ENCODE results near the gene CLEC9A.

The CLEC9A gene

GRCh38 chr12:10067942-10068341, 37.5 kb downstream of the CLEC9A start:
- no peak for DNase-seq

- no peak for DNase-seq
Observed at GRCh38 chr12:10068644-10069043, 38.2 kb downstream of the CLEC9A start.

DNA sequence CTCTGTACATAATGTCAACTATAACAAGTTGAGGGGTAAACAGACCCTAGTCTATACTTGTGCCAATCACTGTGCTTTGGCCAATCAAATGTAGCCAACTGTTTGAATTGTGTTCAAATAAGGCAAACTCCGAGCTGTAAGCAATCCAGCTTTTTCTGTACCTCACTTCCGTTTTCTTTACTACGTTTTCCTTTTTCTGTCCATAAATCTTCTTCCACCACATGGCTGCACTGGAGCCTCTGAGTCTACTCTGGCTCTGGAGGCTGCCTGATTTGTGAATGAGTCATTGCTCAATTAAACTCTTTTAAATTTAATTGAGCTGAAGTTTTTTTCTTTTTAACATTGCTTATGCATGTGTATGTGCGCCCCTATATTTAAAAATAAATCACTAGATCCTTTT, 38.6 kb downstream of the CLEC9A start:
- no peak for DNase-seq

DNA sequence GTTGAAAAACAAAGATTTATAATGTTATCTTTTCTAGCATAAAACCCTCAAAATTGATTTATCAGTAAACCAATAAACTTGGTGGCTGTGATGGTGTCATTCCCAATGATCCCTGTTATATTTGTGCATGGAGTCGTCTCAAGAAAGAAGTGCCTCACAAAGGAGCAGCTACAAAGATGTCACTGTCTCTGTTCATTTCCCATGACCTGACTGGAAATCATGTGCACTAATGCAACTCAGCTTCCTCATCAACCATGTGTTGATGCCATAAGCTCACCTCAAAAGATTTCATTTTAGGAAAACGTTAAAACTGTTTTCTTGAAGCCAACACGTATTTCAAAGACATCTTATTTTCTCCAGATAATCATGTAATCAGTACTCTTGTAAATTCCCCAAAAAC, 39.5 kb downstream of the CLEC9A start:
- no peak for DNase-seq

GRCh38 chr12:10070380-10070779, 39.9 kb downstream of the CLEC9A start:
- no peak for DNase-seq

- DNase-seq = no peak
Observed at GRCh38 chr12:10072131-10072530, 41.6 kb downstream of the CLEC9A start.

GRCh38 chr12:10073261-10073660, 42.8 kb downstream of the CLEC9A start:
- DNase-seq = no peak

DNA sequence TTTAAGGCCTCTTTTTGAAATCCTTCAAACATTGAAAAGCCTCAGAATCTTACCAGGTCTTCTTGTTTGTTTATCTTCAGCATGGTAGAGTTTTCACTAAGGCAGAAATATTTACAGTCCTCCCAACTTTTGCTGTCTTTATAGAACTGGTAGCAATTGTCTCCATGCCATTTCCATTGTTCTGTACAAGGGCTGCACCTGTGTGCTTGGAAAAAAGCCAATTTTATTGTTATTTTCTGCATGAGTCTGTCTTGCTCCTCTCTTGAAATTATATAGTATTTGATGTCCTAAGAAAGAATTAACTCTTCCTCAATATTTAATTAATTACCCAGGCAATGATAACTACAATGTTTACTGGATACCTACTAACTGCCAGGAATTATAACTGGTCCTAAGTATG, 45.0 kb downstream of the CLEC9A start:
- no peak for DNase-seq

DNA sequence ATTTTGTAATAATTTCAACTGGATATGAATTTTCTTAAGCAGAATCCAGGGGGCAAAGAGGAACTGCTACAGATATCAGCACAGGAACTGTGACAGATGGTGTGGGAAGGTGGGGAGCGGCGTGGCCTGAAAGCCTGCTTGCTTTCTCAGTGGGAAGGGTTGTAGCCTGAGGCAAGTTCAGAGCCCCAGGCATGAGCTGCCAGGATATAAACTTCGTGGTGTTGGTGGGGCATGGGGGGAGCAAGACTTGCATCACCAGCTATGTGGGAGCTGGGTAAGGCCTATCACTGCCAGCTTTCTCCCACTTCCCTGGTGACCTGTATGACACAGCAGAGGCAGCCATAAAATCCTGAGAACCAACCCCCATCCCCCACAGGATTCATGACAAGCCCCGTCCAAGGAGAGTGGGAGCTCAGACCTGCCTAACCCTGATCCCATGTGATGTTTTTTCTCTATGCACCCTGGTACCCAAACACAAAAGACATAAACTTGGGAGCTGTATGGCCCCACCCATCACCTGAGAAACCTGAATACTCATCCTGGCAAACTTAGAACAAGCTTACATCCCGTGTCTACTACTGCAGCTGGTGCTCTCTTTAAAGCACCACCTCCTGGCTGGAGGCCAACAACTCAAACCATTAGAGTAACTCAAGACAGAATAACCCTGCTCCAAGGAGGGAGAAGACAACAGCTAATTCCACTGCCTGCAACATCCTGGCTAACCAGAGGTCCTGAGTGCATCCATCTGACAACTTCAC, 51.8 kb downstream of the CLEC9A start:
- DNase-seq = no peak

DNA sequence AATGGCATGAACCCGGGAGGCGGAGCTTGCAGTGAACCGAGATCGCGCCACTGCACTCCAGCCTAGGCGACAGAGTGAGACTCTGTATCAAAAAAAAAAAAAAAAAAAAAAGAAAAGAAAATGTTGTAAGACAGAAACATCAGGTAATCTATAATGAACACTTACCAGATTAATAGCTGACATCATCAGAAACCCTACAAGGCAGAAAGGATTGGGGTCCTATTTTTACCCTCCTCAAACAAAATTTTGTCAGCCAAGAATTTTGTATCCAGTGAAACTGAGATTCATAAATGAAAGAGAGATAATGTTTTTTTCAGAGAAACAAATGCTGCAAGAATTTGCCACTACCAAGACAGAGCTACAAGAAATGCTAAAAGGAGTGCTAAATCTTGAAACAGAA, 54.3 kb downstream of the CLEC9A start:
- no peak for DNase-seq

DNA sequence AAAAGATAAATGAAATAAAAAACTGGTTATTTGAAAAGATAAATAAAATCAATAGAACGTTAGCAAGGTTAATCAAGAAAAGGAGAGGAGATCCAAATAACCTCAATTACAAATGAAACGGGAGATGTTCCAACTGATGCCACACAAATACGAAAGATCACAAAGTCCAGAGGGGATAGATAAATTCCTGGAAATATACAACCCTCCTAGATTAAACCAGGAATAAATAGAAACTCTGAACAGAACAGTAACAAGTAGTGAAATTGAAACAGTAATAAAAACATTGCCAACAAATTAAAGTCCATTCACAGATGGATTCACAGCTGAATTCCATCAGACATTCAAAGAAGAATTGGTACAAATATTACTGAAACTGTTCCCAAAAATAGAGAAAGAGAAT, 55.9 kb downstream of the CLEC9A start:
- DNase-seq = no peak

DNA sequence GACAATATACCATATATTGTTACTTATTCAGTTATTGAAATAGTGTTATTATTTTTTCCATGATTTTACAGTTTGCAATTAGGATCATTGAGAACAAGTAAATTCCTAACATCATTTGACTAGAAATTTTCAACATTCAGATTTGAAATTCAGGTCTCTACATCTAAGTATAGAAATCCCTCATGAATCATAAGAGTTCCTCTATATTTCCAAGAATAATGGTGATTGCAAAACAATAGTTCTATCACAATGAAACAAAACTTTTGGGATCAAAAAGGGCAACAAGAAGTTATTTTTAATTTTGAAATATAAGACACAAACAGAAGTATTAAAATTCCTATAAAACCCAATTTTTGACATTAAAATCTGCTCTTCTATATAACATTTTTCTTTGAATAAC, 57.5 kb downstream of the CLEC9A start:
- DNase-seq = no peak

DNA sequence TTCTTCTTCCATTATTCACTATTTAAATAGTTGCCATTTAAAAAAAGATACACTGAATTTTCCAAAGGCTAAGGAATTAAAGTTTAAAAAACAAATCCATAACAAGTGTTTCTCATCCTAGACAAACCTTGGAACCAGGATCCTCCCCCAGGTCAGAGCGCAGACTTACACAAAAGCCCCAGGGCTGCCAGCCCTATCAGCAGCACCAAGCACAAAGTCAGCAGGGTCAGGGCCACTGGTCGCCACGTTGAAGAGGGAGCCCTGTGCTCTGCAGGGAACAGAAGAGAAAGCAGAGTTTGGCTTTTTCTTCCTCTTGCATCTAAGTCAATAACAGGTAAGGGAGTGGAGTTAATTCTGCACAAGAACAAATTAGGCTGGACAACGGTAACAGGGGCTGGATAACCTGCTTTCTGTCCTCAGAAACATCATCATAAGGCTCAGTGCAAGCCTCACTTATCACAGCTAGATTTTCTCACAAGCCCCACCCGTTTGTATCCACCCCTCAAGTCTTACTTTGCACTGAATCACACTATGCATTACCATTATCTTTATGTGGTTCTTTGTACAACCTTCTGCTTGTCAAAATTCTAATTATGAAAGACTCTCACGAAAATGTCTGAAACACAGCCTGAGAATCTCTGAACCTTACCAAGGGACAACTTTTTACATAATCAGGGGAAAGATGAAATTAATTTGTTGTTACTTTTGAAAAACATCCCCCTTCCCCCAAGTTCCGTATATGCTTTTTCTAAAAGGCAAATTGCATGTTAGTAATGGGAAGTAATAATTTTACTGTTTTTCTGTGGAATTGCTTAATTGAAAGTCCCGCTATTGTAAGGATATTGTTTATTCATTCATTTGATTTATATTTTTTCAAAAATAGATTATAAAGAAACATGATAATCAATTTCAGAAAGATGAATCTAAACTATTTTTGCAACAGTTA, 58.7 kb downstream of the CLEC9A start:
- no peak for DNase-seq

DNA sequence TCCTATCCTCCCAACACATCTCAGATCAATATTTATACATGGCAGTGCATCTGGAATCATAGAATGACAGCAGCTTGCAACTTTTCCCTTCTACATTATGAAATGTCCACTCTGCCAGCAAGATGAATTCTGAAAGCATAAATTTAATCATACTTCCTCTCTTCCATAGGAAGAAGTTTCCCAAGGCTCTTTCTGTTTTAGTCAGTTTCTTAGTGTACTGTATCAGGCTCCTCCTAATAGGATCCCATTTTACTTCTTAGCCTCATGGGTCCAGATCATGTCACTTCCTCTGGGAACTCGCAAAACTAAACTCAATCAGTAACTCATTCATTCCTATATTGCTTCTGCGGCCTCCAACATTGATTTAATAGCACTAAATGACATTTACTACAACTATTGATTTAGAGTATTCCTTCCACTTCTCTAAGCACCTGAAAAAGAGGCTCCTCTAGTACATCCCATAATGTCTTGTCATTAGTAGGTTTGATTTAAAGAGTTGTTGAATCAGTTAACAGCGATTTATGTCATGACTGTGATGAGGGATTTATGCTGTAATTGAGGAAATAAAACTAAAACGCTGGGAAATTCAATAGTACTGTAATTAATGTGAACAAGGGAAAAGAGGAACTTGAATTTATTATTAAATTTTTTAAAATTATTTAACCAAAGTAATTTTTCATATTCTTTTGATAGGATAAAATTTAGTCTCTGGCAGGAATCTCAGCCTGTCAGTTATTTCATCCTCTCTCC, 64.3 kb downstream of the CLEC9A start:
- DNase-seq = no peak

DNA sequence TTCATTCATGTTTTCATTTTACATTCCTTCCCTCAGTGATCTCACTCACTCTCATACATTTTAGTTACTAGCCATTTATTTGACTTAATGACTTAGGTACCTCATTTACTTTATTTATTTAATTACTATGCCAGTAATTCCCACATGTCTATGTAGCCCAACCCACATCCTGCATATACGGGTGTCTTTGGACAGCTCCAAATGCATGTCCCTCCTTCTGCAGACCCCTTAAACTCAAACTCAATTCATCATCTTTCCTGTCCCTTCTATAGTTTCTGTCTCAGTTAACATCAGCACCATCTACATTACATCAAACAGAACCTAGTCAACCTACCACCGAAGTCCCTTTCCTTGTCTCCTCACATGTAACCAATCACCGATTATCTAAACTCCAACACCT, 65.5 kb downstream of the CLEC9A start:
- DNase-seq = no peak

- no peak for DNase-seq
Observed at GRCh38 chr12:10097521-10097920, 67.0 kb downstream of the CLEC9A start.

DNA sequence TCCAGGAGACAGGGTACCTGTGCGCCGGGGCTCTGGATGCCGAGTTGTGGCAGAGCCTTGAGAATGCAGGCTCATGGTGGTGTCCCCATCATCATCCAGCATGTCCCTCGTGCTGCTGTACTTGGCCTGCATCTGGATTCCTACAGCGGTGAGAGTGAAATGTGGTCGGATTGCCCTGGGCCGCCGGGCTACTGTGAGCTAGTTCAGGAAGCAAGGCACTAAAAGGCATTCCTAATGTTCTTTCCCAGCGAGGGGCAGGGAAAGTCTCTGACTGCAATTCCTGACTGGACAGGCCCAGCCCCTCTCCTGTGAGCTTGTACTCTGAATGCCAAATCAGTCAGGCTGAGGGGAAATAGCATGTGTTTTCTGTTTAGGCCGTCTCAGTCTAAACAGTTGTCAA, 68.3 kb downstream of the CLEC9A start, which contains the start of gene CLEC1A:
Gene CLEC1A, minus strand, starts transcription at position 195 of the 400 bp plus-strand sequence. Its CDS starts 63 bp downstream, at position 132.
- no peak for DNase-seq

DNA sequence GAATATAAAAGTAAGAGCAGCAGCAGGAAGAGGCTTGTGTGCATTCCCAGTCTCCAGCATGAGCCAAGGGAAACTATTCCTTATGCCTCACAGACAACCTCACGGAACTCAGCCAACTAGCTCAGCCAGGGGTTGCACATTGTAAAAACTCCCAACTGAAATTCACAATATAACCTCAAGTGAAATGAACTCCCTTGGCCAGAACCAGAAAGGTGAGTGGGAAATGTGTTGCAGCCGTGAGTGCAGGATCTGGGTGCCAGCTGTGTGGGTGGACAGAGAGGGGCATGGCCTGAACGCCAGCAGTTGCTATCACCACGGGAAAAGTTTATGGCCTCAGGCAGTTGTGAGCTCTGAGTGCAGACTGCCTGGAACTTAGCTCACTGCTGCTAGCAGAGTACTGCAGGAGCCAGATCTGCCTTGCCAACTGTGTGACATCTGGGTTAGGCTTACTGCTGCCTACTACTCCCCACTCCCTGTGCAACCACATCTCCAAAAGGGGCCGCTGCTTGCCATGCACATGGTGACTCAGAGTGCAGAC, 70.6 kb downstream of the CLEC9A start:
- no peak for DNase-seq

GRCh38 chr12:10101648-10102220, 71.3 kb downstream of the CLEC9A start:
- no peak for DNase-seq

DNA sequence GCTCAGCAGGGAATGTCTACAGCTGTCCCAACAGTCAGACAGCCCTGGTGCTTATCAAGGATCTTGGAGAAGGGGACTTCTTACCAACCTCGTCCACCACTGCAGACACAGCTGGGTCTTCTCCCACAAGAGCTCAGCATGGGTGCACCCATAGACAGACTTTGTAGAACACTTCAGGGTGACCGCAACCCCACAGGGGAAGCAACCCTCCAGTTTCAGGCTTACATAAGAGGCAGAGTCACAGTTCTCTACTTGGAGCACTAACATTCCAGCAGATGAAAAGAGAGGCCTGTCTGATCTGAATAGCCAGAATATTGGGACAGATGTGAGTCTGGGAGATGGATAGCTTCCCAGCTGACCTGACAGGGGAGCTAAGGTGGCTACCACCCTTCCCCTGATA, 71.8 kb downstream of the CLEC9A start:
- DNase-seq = no peak

GRCh38 chr12:10110256-10110844, 79.9 kb downstream of the CLEC9A start:
- DNase-seq = no peak

DNA sequence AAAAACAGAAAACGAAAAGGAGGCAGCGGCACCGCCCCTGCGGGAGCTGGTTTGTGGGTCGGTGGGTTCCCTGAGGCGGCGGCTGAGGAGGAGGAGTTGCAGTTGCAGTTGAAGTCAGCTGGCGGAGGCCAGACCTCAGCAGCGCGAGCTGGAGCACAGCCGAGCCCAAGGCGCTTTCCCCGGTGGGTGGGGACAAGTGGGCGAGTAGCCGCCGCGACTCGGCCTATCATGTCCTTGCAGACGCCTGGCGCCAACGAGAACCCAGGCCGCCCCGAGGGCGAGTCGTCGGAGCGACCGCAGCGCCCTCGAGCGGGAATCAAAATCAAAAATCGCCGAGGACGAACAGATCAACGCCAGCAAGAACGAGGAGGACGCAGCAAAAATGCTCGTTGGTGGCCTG, 81.0 kb downstream of the CLEC9A start:
- no peak for DNase-seq

Data from NCI-H524 (cell line).